Activated B cell treated with CpG ODN at 0.5 μM for 24 hours (primary cell): Measurements from ENCODE around the gene MKNK1. TPM values are rescaled to one million over a fixed set of nuclear protein-coding genes. Genes with fewer than 3 reads are reported as not detected.

Experiments
- ATAC-seq: fragments of 200-7000 bp; cut with Tn5 transposase; one replicate; pipeline ENCODE4 v1.10.0; 2021; ENCODE audit warnings: low read depth, mild to moderate bottlenecking, moderate library complexity
- CTCF ChIA-PET: fragments of 350-600 bp; sonication (Branson Sonifier 250); formaldehyde crosslinking; loops from one replicate; lab custom pipeline; 2021; ENCODE audit warnings: antibody characterized with exemption; lab: Charles Lee
- POLR2A ChIA-PET: fragments of 350-600 bp; sonication (Branson Sonifier 250); formaldehyde crosslinking; loops from one replicate; lab custom pipeline; 2021; ENCODE audit warnings: antibody characterized with exemption; lab: Charles Lee
- DNase-seq: peaks from one replicate; pipeline ENCODE4 v3.0.0; 2022
- H3K27ac Mint-ChIP-seq: one replicate; pipeline ENCODE4 v1.8.0; 2020; ENCODE audit warnings: mixed read lengths
- H3K27me3 Mint-ChIP-seq: one replicate; pipeline ENCODE4 v1.8.0; 2021; ENCODE audit warnings: mixed read lengths
- H3K36me3 Mint-ChIP-seq: one replicate; pipeline ENCODE4 v1.8.0; 2021; ENCODE audit warnings: low read depth, mixed read lengths
- H3K4me1 Mint-ChIP-seq: one replicate; pipeline ENCODE4 v1.8.0; 2021; ENCODE audit warnings: mixed read lengths
- H3K4me3 Mint-ChIP-seq: one replicate; pipeline ENCODE4 v1.8.0; 2020; ENCODE audit warnings: mild to moderate bottlenecking, mixed read lengths
- H3K9me3 Mint-ChIP-seq: one replicate; pipeline ENCODE4 v1.8.0; 2020; ENCODE audit warnings: mixed read lengths
- intact Hi-C: fragments of 100-400 bp; cut with micrococcal nuclease; formaldehyde crosslinking; loops from one replicate; pipeline ENCODE4 v1.15.1; 2024
- total RNA-seq: library from RNA; stranded (reverse); gene quantifications from 2 replicates; pipeline ENCODE4 v1.2.3, GENCODE V29; 2022
- TF ChIP-seq, protein P1 (sequence below): fragments of 200-600 bp; IDR thresholded peaks from one replicate; pipeline ENCODE4 v1.8.0; 2022; ENCODE audit warnings: antibody characterized with exemption, mild to moderate bottlenecking

The MKNK1 gene
- total RNA-seq, 1 donor from 2014 or later = 45.0 TPM

DNA sequence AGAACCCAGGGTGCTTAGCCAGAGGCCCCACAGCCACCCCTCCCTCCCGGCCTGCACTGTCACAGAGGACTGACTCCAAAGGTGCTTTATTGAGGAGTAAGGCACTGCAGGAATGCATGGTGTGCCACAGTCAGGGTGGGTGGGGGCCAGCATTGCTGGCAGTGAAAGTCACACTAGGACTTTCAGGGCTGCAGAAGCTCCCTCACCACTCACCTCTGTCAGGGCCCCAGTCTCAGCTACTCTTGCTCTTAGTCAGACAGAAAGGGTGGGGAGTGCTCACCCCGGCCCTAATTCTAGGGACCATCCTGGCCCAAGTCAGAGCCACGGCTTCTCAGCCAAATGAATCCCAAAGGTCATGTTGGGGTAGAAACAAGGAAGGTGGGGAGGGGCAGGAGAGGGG, 72.0 kb downstream of the MKNK1 start:
- Mint-ChIP-seq H3K4me1 (peaks cover 4% of the 10 kb centered on the region), H3K9me3 (peaks cover 2% of the 10 kb centered on the region), H3K27me3 (peaks cover 57% of the 10 kb centered on the region), H3K36me3 (no peaks in the 10 kb centered on the region), H3K4me3 (no peak overlapping the region), H3K27ac (no peak overlapping the region)
- ChIA-PET POLR2A (no interaction called here), CTCF (no interaction called here)
- DNase-seq (no peak), ATAC-seq (no peak)
- TF ChIP-seq, protein P1, sequence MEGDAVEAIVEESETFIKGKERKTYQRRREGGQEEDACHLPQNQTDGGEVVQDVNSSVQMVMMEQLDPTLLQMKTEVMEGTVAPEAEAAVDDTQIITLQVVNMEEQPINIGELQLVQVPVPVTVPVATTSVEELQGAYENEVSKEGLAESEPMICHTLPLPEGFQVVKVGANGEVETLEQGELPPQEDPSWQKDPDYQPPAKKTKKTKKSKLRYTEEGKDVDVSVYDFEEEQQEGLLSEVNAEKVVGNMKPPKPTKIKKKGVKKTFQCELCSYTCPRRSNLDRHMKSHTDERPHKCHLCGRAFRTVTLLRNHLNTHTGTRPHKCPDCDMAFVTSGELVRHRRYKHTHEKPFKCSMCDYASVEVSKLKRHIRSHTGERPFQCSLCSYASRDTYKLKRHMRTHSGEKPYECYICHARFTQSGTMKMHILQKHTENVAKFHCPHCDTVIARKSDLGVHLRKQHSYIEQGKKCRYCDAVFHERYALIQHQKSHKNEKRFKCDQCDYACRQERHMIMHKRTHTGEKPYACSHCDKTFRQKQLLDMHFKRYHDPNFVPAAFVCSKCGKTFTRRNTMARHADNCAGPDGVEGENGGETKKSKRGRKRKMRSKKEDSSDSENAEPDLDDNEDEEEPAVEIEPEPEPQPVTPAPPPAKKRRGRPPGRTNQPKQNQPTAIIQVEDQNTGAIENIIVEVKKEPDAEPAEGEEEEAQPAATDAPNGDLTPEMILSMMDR = no peak
- intact Hi-C loops = loop anchor here (1.0 kb wide), 1 partner anchor 193 kb away; no protein-coding TSS in a partner anchor

- H3K27me3 Mint-ChIP-seq = peaks cover 56% of the 10 kb centered on the region
- CTCF ChIA-PET = interaction anchor here (1.5 to 2.7 kb wide), 2 partner anchors 83 to 84 kb away, joined by 3 to 23 read pairs; no protein-coding TSS in a partner anchor
- POLR2A ChIA-PET = no interaction called here
- H3K36me3 Mint-ChIP-seq = no peaks in the 10 kb centered on the region
- intact Hi-C loops = no loop called here
- H3K4me1 Mint-ChIP-seq = peaks cover 4% of the 10 kb centered on the region
- DNase-seq (no peak), ATAC-seq (no peak)
- no peak overlapping the region for H3K4me3 Mint-ChIP-seq
- no peak overlapping the region for H3K27ac Mint-ChIP-seq
- H3K9me3 Mint-ChIP-seq = no peaks in the 10 kb centered on the region
- TF ChIP-seq, protein P1 = no peak
Observed at GRCh38 chr1:46530791-46531409, 73.2 kb downstream of the MKNK1 start.

DNA sequence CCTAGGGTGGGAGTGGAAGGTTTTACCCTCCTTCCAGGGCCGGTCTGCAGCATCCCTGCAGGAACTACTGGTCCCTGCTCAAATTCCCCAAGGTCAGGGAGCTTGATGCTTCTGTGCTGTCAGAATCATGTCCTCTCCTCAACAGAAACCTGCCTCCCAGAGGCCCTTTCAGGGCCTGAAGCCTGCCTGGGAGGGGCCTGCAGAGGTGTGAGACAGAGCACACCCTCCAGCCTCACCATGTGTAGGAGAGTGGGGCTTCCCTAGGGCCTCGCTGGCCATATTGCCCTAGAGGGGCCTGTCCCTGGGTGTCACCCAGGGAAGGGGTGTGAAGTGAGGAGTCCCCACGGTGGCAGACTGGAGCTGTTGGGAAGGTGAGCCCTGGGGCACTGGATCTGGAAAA, 73.8 kb downstream of the MKNK1 start:
- peaks cover 61% of the 10 kb centered on the region for H3K27me3 Mint-ChIP-seq
- TF ChIP-seq, protein P1 = no peak

GRCh38 chr1:46529031-46529630, 74.9 kb downstream of the MKNK1 start:
- Mint-ChIP-seq H3K27me3 (peaks cover 61% of the 10 kb centered on the region), H3K9me3 (no peaks in the 10 kb centered on the region), H3K4me1 (peaks cover 4% of the 10 kb centered on the region), H3K36me3 (no peaks in the 10 kb centered on the region), H3K4me3 (no peak overlapping the region), H3K27ac (no peak overlapping the region)
- intact Hi-C loops = loop anchor here (2.0 kb wide), 1 partner anchor 122 kb away; no protein-coding TSS in a partner anchor
- TF ChIP-seq, protein P1 = no peak
- DNase-seq (no peak), ATAC-seq (no peak)
- POLR2A ChIA-PET = no interaction called here
- CTCF ChIA-PET = interaction anchor here (0.8 to 2.7 kb wide), 3 partner anchors 19 to 84 kb away, joined by 3 to 23 read pairs (median 8); no protein-coding TSS in a partner anchor

More for the DNA sequence above, 73.8 kb downstream of the MKNK1 start:
- POLR2A ChIA-PET = no interaction called here
- Mint-ChIP-seq H3K9me3 (no peaks in the 10 kb centered on the region), H3K27ac (no peak overlapping the region), H3K36me3 (no peaks in the 10 kb centered on the region), H3K4me1 (peaks cover 4% of the 10 kb centered on the region), H3K4me3 (no peak overlapping the region)
- ATAC-seq (no peak), DNase-seq (no peak)
- CTCF ChIA-PET = interaction anchor here (1.5 to 2.7 kb wide), 2 partner anchors 82 to 83 kb away, joined by 3 to 23 read pairs; no protein-coding TSS in a partner anchor
- intact Hi-C loops = no loop called here

GRCh38 chr1:46528297-46528955, 75.6 kb downstream of the MKNK1 start:
- POLR2A ChIA-PET = no interaction called here
- DNase-seq (no peak), ATAC-seq (no peak)
- Mint-ChIP-seq H3K27ac (no peak overlapping the region), H3K4me3 (no peak overlapping the region), H3K4me1 (peaks cover 2% of the 10 kb centered on the region), H3K27me3 (peaks cover 60% of the 10 kb centered on the region), H3K9me3 (no peaks in the 10 kb centered on the region), H3K36me3 (no peaks in the 10 kb centered on the region)
- intact Hi-C loops = loop anchor here (1.0 to 2.0 kb wide), 4 partner anchors 51 to 122 kb away; no protein-coding TSS in a partner anchor
- TF ChIP-seq, protein P1 = no peak
- CTCF ChIA-PET = interaction anchor here (0.8 to 2.7 kb wide), 6 partner anchors 20 to 84 kb away, joined by 3 to 23 read pairs (median 6); no protein-coding TSS in a partner anchor
